GM18517 (cell line): ENCODE results near the gene MAB21L4.

Experiments
- ATAC-seq: cut with Tn5 transposase; IDR thresholded peaks from one replicate; pipeline ENCODE4 v1.9.1; 2021; ENCODE audit warnings: mild to moderate bottlenecking, moderate library complexity; ENCODE audit not compliant: unreplicated experiment

MAB21L4 gene

DNA sequence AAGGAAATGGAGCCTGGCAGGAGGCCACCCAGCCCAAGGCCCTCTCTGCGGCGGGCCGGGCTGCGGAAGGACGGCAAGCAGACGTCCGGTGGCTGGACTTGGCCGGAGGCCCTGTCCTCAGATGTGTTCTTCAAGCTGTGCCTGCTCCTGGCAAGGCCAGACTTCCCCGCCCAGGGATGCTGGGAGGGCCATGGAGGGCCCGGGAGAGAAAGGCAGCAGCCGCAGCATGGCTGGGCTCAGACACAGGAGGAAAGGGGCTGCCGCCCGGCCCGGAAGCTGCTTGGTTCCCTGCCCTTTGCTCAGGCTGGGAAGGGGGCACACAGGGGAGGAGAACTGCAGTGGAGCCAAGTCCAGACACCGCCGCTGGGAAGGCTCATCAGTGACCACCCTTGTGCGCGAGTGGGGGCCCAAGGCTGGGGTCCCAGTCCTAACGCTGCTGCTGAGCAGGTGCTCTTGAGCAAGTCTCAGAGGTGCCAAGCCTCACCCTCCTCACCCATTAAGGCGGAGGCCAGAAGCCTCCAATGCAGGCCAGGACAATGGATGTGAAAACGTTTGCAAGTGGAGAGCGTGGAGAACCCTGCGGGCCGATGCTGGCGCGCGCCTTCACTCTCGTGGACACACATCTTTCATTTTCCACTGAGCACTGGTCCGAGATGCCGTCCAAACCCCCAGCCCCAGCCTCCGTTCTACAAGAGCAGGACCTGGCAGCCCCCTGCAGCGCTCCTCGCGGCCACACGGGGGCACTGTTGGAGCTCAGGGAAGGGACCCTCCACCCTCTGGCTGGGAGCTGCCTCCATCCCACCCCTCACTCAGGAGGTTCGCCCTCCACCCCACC lies 18.1 kb upstream of the MAB21L4 start:
- ATAC-seq: no peak

- ATAC-seq: no peak
These were observed 17.2 kb upstream of the MAB21L4 start for GRCh38 chr2:240912878-240913809.

GRCh38 chr2:240911641-240912265 lies 15.8 kb upstream of the MAB21L4 start:
- no peak for ATAC-seq

DNA sequence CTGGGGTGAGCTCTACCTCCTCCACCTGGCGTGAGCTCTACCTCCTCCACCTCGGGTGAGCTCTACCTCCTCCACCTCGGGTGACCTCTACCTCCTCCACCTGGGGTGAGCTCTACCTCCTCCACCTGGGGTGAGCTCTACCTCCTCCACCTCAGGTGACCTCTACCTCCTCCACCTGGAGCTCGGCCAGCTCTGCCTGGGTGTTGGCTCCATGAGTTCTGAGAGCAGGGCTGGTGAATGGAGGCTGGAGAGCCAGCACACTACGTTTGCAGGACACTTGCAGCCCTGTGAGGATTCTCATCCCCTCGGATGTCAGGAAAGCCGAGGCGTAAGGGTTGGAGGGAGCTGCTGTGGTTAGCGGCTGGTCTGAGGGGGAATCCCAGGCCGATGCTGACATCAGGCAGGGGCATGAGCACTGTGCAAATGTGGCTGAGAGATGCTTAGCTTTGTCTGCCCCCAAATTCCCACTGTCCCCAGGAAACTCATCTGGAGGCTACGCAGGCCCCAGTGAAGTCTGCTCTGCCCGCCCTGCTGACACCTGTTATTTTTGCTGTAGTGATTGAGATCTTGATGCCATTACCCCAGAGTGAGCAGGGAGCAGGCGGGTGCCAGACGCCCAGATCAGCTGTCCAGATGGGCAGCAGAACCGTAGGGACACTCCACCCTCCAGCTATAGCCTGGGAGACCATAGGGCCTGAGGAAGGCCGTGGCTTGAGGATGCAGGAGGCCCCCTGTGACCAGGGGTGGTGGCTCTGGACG lies 13.4 kb upstream of the MAB21L4 start:
- no peak for ATAC-seq

GRCh38 chr2:240906911-240907590 lies 11.1 kb upstream of the MAB21L4 start:
- no peak for ATAC-seq

DNA sequence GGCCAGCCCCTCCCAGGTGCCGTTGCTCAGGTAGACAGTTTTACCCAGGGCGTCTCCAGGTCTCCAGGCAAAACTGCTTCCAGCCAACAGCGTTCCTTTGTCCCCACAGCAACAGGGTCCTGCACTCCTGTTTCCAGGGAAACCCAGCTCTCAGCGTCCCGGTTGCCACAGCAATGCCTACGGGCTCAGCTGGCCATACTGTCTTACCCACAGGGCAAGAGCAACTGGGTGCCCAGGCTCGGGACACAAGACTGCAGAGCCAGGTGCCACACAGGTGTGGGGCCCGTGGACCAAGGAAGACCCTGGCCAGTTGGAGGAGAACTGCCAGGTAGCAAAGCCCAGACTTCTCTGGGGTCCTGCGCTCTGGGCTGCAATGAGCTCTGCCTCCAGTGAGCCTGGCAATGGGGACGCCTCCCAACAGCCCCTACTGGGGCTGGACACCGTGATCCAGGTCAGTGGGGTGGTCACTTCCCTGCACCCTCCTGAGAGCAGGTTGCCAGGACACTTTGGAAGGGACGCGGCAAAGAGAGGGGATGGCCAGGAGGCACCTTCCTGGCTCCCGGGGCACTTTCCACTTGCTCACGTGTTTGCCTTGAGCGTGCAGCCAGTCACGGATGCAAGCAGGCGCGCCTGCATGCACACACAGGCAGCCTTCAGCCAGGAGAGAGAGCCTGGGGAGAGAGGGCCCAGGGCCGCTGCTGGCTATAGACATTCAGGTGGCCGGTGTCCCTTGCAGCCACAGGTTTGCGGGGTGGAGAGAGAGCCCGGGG lies 10.4 kb upstream of the MAB21L4 start, which contains the start of gene CROCC2:
TSS of gene CROCC2 (plus strand) at position 196 of the 770 bp plus-strand sequence. CDS start at position 374, 178 bp downstream.
- ATAC-seq: no peak

DNA sequence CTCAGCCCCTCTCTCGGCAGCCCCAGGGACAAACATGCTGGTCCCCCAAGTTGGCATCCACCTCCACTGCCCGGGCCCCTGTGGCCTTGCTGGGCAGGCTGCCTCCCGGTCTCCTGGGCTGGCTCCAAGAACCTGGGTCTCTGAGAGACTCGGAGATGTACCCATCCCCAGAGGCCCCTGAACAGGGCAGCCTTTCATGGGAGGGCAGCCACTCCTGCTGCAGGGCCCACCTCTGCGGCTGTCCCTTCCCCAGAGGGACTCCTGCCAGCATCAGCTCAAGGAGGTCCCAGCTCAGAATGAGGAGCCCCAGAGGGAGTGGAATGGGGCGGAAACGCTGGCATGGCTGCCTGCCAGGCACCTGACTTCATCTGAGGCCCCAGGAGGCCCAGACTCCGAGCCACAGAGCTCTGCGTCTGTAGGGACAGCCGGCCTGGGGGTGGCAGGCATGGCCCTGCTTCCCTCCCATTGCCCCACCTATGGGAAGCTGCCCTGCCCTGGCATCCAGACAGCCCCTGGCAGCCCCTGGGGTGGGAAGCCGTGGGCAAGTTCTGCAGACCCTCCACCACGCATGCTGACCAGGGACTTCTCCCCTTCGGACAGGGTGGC lies 9.3 kb upstream of the MAB21L4 start:
- no peak for ATAC-seq

GRCh38 chr2:240904216-240905175 lies 8.5 kb upstream of the MAB21L4 start:
- ATAC-seq: no peak

DNA sequence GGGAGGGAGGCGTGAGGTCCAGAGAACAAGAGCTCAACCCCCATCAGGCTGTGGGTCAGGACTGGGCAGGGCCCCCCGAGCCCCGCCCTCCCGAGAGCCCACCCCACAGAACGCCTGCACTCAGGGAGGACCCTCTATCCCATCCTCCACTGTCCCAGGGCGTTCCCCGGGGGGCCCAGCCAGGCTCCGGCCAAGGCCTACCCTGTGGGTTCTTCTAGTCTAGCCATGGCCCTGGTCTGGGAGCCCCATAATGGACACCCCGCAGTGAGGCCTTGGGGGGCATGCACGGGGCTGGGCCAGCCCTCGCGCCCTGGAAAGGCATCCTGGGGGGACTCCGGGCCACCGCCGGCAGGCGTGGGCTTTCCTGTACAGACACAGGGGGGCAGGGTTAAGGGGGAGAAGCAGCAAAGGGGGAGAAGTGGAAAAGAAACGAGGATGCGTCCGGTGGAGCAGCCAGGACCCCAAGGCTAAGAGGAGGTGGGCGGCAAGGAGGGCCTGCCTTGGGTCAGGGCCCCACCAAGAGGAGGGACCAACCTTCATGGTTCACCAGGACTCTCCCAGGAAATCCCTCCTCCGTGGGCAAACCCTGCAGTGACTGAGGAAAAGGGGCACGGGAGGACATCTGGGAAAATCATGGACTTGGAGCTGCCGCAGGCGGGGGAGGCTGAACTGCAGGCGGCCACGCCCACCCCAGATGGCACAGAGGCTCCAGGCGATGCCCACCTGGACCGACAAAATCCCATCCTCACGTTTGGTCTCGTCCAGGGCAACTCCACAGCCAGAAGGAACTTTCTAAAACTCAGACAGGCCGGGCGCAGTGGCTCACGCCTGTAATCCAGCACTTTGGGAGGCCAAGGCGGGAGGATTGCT lies 7.5 kb upstream of the MAB21L4 start:
- no peak for ATAC-seq

DNA sequence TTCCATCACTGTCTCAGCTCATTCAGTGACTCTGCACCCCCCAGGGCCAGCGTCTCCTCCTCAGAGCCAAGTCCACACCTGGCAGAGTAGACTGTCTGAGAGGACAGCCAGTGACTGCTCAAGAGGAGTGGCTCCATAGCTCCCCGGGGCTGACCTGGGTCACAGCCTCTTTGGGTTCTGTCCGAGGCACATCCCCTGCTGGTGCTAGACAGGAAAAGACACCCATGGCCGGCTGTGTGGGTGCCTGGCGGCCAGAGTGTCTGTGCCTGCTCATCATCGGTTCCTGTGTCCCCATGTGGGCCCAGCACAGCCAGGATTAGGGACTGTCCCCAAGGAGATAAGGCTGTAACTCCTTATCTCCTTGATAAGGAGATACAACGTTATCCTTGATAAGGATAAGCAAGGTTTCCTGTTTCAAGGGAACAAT lies 6.7 kb upstream of the MAB21L4 start:
- ATAC-seq: no peak

DNA sequence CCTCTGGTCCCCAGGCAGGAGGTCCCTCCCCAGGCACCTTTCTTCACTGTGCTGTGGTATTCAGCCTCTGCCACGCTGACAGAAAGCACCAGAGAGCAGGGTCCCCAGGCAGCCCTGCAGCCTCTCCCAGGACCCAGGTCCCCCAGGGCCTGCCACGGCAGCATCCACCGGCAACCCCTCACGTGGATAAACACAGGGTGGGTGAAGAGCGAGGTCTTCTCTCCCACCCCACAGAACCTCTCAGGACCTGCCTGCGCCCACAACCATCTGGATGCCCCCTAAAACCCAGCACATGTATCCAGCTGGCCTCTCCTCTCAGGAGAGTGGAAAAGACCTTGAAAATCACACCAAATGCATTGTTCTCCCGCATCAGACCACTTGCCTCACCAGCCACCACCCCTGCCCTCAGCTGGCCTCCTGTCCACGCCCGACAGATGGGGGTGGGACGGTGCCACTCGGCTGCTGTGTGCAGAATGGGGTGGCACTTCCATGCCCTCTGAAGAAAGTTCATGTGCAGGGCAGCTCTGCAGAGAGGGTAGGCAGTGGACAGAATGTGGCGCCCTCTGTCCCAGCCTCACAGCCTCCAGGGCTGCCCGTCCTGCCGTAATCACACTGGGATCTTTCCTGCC lies 6.1 kb upstream of the MAB21L4 start:
- ATAC-seq: no peak

GRCh38 chr2:240900141-240900860 lies 4.3 kb upstream of the MAB21L4 start:
- no peak for ATAC-seq

- no peak for ATAC-seq
These were observed 3.5 kb upstream of the MAB21L4 start for GRCh38 chr2:240899468-240899865.

DNA sequence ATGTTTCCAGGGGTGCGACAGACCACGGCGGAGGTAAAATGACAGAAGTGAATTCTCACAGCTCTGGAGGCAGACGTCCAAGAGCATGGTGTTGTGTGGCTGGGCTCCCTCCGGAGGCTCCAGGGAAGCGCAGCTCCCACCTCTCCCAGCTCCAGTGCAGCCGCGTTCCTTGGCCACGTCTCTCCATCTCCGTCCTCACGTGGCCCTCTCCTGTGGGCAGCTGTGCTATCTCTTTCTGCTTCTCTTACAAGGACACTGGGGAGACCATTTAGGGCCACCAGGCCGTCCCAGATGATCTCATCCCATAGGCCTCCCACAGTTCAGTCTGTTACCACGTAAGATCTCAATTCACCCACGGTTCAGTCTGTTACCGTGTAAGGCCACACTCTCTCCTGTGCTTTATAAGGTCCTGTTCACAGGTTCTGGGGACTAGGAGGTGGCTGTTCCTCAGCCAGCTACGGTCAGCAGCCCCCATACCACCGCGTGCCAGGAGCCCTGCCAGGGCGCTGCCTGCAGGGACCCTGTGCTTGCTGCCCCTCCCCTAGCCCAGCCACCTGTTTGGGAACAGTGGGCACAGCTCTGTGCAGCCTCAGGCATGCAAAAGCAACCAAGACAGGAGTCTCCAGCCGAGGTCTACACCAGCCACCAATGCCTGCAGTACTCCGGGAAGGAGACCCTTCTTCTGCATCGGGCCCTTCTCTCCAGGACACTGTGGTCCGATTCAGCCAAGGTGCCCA lies 2.9 kb upstream of the MAB21L4 start:
- no peak for ATAC-seq
